Mesendoderm (in vitro differentiated cells): ENCODE results near the gene LRRC36.
"Not testable (repeated sequence)": the region's sequence is repeated elsewhere in the genome, so short reads cannot be mapped to it uniquely, and the experiment has no call there.

Experiments used
- DNase-seq: peaks from one replicate; pipeline ENCODE4 v3.0.0; 2013
- H2AK5ac ChIP-seq: 2 replicates; pipeline ENCODE4 v1.6.1; 2013; ENCODE audit warnings: low read length, inconsistent platforms
- H2BK120ac ChIP-seq: 2 replicates; pipeline ENCODE4 v1.6.1; 2013; ENCODE audit warnings: low read depth, mild to moderate bottlenecking, low read length, moderate library complexity, mixed read lengths
- H2BK15ac ChIP-seq: replicated peaks from 2 replicates; pipeline ENCODE4 v1.6.1; 2013; ENCODE audit warnings: low read depth, mild to moderate bottlenecking, moderate library complexity
- H2BK5ac ChIP-seq: 2 replicates; pipeline ENCODE4 v1.6.1; 2013; ENCODE audit warnings: low read length, inconsistent platforms
- H3K18ac ChIP-seq: 2 replicates; pipeline ENCODE4 v1.6.1; 2013; ENCODE audit warnings: mild to moderate bottlenecking, low read length, mixed read lengths
- H3K23ac ChIP-seq: one replicate; pipeline ENCODE4 v1.6.1; 2013; ENCODE audit warnings: low read length
- H3K27ac ChIP-seq: 2 replicates; pipeline ENCODE4 v1.5.1; 2013; ENCODE audit warnings: low read depth, mild to moderate bottlenecking, inconsistent platforms, low read length, moderate library complexity
- H3K27me3 ChIP-seq: 2 replicates; pipeline ENCODE4 v1.6.1; 2013; ENCODE audit warnings: low read length, control low read depth, mild to moderate bottlenecking, inconsistent platforms; ENCODE audit not compliant: insufficient read depth, poor library complexity
- H3K36me3 ChIP-seq: 2 replicates; pipeline ENCODE4 v1.6.1; 2013; ENCODE audit warnings: low read length, inconsistent platforms; ENCODE audit not compliant: control insufficient read depth, insufficient read depth
- H3K4ac ChIP-seq: one replicate; pipeline ENCODE4 v1.6.1; 2013; ENCODE audit warnings: low read depth, mild to moderate bottlenecking, low read length, moderate library complexity
- H3K4me1 ChIP-seq: 2 replicates; pipeline ENCODE4 v1.6.1; 2013; ENCODE audit warnings: low read depth, low read length, inconsistent platforms; ENCODE audit not compliant: control insufficient read depth
- H3K4me2 ChIP-seq: 2 replicates; pipeline ENCODE4 v1.6.1; 2013; ENCODE audit warnings: low read length
- H3K4me3 ChIP-seq: 2 replicates; pipeline ENCODE4 v1.5.1; 2013; ENCODE audit warnings: mild to moderate bottlenecking, low read length
- H3K56ac ChIP-seq: one replicate; pipeline ENCODE4 v1.6.1; 2013; ENCODE audit warnings: low read length
- H3K79me1 ChIP-seq: 2 replicates; pipeline ENCODE4 v1.6.1; 2013; ENCODE audit warnings: low read length, inconsistent platforms
- H3K79me2 ChIP-seq: 2 replicates; pipeline ENCODE4 v1.6.1; 2013; ENCODE audit warnings: mild to moderate bottlenecking, low read length; ENCODE audit not compliant: control insufficient read depth, insufficient read depth
- H3K9ac ChIP-seq: 2 replicates; pipeline ENCODE4 v1.6.1; 2013; ENCODE audit warnings: low read length, inconsistent platforms
- H4K5ac ChIP-seq: one replicate; pipeline ENCODE4 v1.6.1; 2013; ENCODE audit warnings: low read length
- H4K8ac ChIP-seq: one replicate; pipeline ENCODE4 v1.6.1; 2013; ENCODE audit warnings: low read depth, mild to moderate bottlenecking, control low read depth, low read length, moderate library complexity
- WGBS: extraction: QIAGEN DNeasy Blood & Tissue Kit; methylation state at CpG from one replicate; pipeline ENCODE4 v1.1.7; 2013; ENCODE audit warnings: low lambda C conversion rate, missing lambda C conversion rate; ENCODE audit not compliant: insufficient coverage; ENCODE audit errors: extremely low coverage; 5-methylcytosine and 5-hydroxymethylcytosine counted together

The LRRC36 gene

DNA sequence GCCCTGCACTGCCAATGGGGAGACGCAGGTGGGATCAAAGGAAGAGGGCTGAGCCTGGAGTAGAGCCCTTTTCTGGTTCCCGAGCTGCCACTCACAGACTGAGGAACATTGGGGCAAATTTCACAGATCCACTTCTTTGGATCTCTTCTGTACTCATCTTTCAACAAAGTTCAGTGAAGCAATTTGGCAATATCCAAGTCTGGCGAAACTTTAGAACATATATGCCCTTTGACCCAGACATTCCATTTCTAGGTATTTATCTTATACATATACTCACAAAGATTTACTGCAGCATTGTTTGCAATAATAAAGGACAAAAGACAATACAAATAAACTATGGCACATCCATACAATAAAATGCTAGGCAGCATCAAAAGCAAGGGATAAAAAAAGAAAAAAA, 84.7 kb downstream of the LRRC36 start:
- Histone ChIP-seq H3K4me1 (peaks cover 4% of the 10 kb centered on the region), H4K8ac (no peak overlapping the region), H4K5ac (no peak overlapping the region), H3K4me3 (no peak overlapping the region), H3K79me2 (no peaks in the 10 kb centered on the region), H3K36me3 (no peaks in the 10 kb centered on the region), H2BK120ac (no peak overlapping the region), H3K9ac (no peak overlapping the region), H3K27ac (no peak overlapping the region), H3K23ac (no peak overlapping the region), H3K79me1 (no peaks in the 10 kb centered on the region), H3K56ac (no peak overlapping the region), H3K18ac (no peak overlapping the region), H2BK5ac (no peak overlapping the region), H2BK15ac (no peak overlapping the region), H3K27me3 (no peaks in the 10 kb centered on the region), H3K4me2 (no peak overlapping the region), H3K4ac (no peak overlapping the region), H2AK5ac (no peak overlapping the region)
- WGBS: no CpG with 5 or more reads among the region's 3 CpGs
- DNase-seq: no peak

DNA sequence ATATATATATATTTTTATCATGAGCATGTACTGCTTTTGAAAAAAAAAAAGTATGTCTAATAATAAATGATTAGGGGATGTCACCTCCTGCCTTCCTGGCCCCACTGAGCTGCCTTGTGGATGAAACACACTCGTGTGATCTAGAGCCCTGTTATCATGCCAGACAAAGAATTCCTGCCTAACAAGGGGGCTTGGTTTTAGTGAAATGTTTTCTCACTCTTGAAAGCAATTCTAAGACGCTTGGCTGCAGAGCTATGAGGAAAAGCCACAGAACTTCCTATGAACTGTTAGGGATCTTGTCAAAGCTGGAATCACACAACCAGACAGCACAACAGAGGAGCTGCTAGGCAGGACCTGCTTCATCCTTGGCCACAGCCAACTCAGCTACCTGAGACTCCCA, 85.7 kb downstream of the LRRC36 start:
- WGBS: no CpG with 5 or more reads among the region's 2 CpGs
- no peak overlapping the region for H4K5ac ChIP-seq
- H3K4me1 ChIP-seq: no peaks in the 10 kb centered on the region
- H2BK15ac ChIP-seq: no peak overlapping the region
- H3K4ac ChIP-seq: no peak overlapping the region
- no peaks in the 10 kb centered on the region for H3K79me2 ChIP-seq
- no peak overlapping the region for H2BK120ac ChIP-seq
- H3K18ac ChIP-seq: no peak overlapping the region
- no peak overlapping the region for H3K4me2 ChIP-seq
- no peak overlapping the region for H2BK5ac ChIP-seq
- H3K56ac ChIP-seq: no peak overlapping the region
- no peak overlapping the region for H3K23ac ChIP-seq
- no peak overlapping the region for H2AK5ac ChIP-seq
- H3K27ac ChIP-seq: no peak overlapping the region
- no peak overlapping the region for H3K9ac ChIP-seq
- H4K8ac ChIP-seq: no peak overlapping the region
- no peaks in the 10 kb centered on the region for H3K79me1 ChIP-seq
- no peak for DNase-seq
- H3K36me3 ChIP-seq: no peaks in the 10 kb centered on the region
- H3K27me3 ChIP-seq: no peaks in the 10 kb centered on the region
- H3K4me3 ChIP-seq: no peak overlapping the region

DNA sequence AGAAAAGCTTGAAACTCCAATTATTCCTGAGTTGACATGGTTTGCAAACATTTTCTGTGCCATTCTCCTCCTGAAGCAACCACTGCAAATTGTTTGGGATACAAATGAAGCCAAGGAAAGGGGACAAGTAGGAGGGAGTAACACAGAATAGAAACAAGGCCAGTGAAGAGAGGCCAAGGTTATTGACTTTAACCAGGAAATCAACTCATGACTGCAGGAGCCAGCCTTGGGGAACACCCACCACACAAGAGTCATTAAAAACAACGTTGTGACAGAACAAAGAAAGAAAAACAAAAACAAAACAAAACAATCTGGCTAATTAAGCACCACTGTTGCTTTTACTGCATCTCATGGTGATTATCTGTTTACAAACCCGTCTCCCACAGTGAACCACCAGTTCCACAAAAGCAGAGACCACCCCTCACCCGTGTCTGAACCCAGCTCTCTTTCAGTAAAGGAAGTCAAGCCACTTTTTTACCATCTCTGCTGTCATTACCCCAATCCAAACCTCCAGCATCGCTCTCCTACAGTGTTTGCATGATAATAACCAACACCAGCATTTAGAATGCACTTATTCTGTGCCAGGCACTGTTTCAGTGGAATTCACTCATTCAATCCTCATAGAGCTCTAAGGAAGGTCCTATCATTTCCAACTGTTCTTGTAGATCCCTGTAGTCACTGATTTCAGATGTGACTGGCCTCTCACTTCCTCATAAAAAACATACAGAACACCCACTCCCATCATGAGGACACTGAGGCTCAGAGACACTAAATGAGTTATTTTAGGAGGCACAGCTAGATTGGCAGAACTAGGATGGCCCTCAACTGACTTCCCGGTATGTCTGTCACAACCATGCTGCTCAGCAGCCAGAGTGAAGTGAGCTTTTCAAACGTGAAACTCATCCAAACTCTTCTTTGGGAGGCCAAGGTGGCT, 87.6 kb downstream of the LRRC36 start:
- Histone ChIP-seq H3K36me3 (no peaks in the 10 kb centered on the region), H3K4me1 (no peaks in the 10 kb centered on the region), H2AK5ac (no peak overlapping the region), H3K79me2 (no peaks in the 10 kb centered on the region), H3K27me3 (no peaks in the 10 kb centered on the region), H3K56ac (no peak overlapping the region), H3K79me1 (no peaks in the 10 kb centered on the region), H4K5ac (no peak overlapping the region), H3K4ac (no peak overlapping the region), H3K4me2 (no peak overlapping the region), H3K9ac (no peak overlapping the region), H2BK15ac (no peak overlapping the region), H3K4me3 (no peak overlapping the region), H2BK120ac (no peak overlapping the region), H3K23ac (no peak overlapping the region), H4K8ac (no peak overlapping the region), H2BK5ac (no peak overlapping the region), H3K27ac (no peak overlapping the region), H3K18ac (no peak overlapping the region)
- no peak for DNase-seq
- WGBS: no CpG with 5 or more reads among the region's 6 CpGs

DNA sequence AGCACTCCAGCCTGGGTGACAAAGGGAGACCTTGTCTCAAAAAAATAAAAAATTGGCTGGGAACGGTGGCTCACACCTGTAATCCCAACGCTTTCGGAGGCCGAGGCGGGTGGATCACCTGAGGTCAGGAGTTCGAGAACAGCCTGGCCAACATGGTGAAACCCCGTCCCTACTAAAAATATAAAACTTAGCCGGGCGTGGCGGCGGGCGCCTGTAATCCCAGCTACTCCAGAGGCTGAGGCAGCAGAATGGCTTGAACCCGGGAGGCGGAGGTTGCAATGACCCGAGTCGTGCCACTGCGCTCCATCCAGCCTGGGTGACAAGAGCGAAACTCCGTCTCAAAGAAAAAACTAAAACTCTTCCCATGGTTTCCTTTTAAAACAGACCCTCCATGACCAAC, 88.8 kb downstream of the LRRC36 start:
- not testable (repeated sequence) for H3K79me2 ChIP-seq, H3K79me1 ChIP-seq, H3K18ac ChIP-seq, H4K5ac ChIP-seq, H2BK120ac ChIP-seq, H3K4me3 ChIP-seq, H2BK15ac ChIP-seq, H3K27ac ChIP-seq, H4K8ac ChIP-seq, H3K4me1 ChIP-seq, H3K4ac ChIP-seq, H3K27me3 ChIP-seq, H3K23ac ChIP-seq, H2BK5ac ChIP-seq, H3K36me3 ChIP-seq, H2AK5ac ChIP-seq, DNase-seq
- WGBS: no CpG with 5 or more reads among the region's 19 CpGs
- Histone ChIP-seq H3K9ac (peak overlapping the region; percentile 80), H3K4me2 (peak overlapping the region; percentile 2), H3K56ac (peak overlapping the region; percentile 73)

DNA sequence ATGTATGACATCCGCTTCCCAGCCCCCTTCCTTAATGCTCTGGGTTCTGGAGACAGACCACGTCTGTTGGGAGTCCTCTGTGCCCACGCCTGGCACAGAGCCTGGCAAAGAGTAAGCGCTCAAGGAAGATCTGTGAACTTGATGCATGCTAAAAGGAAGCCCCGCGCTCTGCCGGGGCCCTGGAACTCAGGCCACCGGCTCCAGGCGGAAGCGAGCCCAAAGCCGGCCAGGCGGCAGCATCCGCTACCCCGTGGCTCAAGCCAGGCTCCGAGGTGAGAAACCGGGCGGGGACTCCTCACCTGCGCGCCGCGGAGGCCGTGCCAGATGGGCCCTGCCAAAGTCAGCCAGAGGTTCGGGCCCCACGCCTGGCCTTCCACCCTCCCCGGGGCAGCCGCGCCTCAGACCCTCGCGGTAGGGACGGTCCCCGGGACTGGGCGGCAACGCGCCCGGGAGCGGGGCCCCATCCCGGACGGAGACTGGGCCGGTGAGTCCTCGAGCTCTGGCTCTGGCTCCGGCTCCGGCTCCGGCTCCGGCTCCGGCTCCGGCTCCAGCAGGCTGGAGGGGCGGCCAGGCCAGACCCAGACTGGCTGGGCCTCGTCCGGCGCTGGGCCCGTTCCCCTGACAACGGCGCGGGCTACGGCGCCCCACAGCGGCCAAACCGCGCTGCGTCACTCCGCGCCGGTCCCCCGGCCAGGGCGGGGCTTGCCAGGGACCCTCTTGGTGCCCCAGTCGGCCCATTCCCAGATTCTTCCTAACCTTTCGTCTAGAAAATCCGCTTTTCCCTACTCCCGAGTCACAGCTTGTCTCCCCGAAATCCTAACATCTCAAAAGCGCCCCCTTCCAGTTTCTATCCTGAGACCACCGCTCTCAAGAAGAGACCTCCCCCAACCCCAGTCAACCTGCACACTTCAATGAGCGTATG, 89.5 kb downstream of the LRRC36 start, which contains the start of gene ZDHHC1:
Gene ZDHHC1 (minus strand): TSS at position 606 of the 922 bp plus-strand sequence. CDS start 8,702 bp downstream, outside the sequence.
- Histone ChIP-seq H3K18ac (peak within 1 kb of the TSS; percentile 81), H3K27me3 (no peaks in the 10 kb centered on the region), H3K79me2 (no peaks in the 10 kb centered on the region), H3K4ac (peak within 1 kb of the TSS; percentile 63), H3K36me3 (no peaks in the 10 kb centered on the region), H2AK5ac (no peak within 1 kb of the TSS), H3K27ac (no peak within 1 kb of the TSS), H2BK5ac (no peak within 1 kb of the TSS), H2BK120ac (no peak within 1 kb of the TSS), H4K5ac (no peak within 1 kb of the TSS), H3K4me2 (peak within 1 kb of the TSS; percentile 37), H3K23ac (no peak within 1 kb of the TSS), H4K8ac (peak within 1 kb of the TSS; percentile 7), H2BK15ac (no peak within 1 kb of the TSS), H3K79me1 (no peaks in the 10 kb centered on the region), H3K4me1 (no peaks in the 10 kb centered on the region), H3K9ac (peak within 1 kb of the TSS; percentile 80), H3K56ac (peak within 1 kb of the TSS; percentile 73), H3K4me3 (peak within 1 kb of the TSS; percentile 0)
- DNase-seq: peak; percentile 83
- no CpG with 5 or more reads among the region's 73 CpGs for WGBS
